ENCODE results near the gene UFD1.
"Not testable (repeated sequence)": the region's sequence is repeated elsewhere in the genome, so short reads cannot be mapped to it uniquely, and the experiment has no call there.

UFD1 gene

GRCh38 chr22:19443544-19444211 is 35.3 kb downstream of the UFD1 start:
- H3K4me3 ChIP-seq (ENCODE audit: low read depth, low read length): no peak overlapping the region
- DNase-seq (ENCODE audit: low read depth): no peak
- no peak for TF ChIP-seq CTCF (conservative IDR thresholded peaks at IDR 0.05; ENCODE audit: low read depth, low read length)

DNA sequence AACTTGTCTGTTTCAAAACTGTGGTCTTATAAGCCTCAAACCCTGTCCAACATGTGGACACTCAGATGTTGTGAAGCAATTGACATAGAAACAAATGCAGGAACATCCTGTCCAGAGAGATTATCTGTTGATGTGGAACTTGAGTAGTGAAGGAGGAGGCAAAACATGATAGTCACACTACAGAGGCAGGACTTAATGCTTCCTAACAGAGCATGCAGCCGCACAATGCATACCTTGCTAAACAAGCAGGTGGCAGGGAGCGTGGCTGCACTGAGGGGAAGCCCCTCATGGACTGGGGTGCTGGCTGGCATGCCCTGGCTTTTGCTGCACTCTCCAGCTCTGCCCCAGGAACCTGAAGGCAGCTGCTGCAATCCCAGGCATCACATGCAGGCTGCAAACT is 36.8 kb downstream of the UFD1 start:
- no peak for TF ChIP-seq CTCF (conservative IDR thresholded peaks at IDR 0.05; ENCODE audit: low read depth, low read length)
- no peak overlapping the region for H3K4me3 ChIP-seq (ENCODE audit: low read depth, low read length)
- DNase-seq (ENCODE audit: low read depth): peak; percentile 39

DNA sequence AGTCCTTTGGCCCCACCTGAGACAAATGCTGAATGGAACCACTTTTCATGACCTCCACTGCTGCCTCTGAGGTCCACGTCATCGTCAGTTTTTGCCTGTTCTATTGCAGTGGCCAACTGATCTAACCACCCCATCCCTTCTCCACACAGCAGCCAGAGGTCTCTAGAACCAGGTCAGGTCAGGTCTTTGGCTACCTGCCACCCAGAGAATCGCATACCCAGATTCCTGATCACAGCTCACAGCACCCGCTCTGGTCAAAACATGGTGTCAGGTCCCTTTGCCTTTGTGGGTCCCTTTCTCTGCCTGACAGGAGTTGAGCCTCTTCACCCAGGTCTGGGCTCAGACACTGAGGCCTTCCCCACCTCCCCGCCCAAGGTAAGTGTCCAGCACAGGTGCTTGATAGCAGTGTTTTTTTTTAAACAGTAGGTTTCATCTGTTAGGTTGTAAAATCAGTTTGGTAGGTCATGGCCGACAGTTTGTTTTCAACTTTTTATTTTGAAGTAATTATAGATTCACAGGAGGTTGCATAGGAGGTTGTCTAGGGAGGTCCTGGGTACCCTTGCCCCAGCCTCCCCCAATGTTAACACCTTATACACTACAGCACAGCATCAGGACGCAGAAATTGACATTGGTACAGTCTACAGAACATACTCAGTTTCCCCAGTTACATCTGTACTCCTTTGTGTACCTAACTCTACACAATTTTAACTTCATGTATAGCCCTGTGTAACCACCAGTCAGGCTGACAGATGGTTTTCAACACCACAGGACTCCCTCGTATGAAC is 38.4 kb downstream of the UFD1 start:
- no peak overlapping the region for H3K4me3 ChIP-seq (ENCODE audit: low read depth, low read length)
- TF ChIP-seq CTCF (conservative IDR thresholded peaks at IDR 0.05; ENCODE audit: low read depth, low read length): no peak
- DNase-seq (ENCODE audit: low read depth): no peak

DNA sequence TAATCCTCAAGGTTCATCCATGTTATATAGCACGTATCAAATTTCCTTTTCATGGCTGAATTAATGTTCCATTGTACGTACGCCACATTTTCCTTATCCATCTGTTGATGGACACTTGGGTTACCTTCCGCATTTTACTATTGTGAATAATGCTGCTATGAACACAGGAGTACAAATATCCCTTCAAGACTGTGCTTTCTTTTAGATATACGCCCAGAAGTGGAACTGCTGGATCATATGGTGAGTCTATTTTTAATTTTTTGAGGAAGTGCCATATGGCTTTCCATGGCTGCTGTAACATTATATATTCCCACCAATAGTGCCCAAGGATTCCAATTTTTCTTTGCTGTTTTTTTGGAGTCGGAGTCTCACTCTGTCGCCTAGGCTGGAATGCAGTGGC is 40.7 kb downstream of the UFD1 start:
- no peak for DNase-seq (ENCODE audit: low read depth)
- H3K4me3 ChIP-seq (ENCODE audit: low read depth, low read length): no peak overlapping the region
- TF ChIP-seq CTCF (conservative IDR thresholded peaks at IDR 0.05; ENCODE audit: low read depth, low read length): no peak

DNA sequence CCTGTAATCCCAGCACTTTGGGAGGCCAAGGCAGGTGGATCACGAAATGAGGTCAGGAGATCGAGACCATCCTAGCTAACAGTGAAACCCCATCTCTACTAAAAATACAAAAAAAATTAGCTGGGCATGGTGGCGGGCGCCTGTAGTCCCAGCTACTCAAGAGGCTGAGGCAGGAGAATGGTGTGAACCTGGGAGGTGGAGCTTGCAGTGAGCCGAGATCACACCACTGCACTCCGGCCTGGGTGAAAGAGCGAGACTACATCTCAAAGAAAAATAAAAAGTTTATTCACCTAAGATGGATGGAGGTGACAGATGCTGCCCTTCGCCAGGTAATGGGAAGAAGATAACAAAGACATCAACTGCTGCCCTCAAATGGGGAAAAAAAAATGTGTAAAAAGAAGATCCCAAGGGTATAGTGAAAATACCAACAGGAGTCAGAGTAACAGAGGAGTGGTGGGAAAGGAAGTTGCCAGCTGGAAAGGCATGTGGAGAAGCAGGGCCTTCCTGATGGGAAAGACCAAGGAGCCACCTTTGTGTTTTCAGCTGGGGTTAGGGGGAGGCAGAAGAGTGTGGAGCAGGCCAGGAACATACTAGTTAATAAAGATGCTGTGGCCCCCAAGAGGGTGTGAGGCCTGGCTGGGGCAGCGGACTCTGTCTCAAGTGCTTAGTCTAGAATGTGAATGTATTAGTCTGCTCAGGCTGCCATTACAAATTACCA is 42.4 kb downstream of the UFD1 start:
- DNase-seq (ENCODE audit: low read depth); H3K4me3 ChIP-seq (ENCODE audit: low read depth, low read length): not testable (repeated sequence)

DNA sequence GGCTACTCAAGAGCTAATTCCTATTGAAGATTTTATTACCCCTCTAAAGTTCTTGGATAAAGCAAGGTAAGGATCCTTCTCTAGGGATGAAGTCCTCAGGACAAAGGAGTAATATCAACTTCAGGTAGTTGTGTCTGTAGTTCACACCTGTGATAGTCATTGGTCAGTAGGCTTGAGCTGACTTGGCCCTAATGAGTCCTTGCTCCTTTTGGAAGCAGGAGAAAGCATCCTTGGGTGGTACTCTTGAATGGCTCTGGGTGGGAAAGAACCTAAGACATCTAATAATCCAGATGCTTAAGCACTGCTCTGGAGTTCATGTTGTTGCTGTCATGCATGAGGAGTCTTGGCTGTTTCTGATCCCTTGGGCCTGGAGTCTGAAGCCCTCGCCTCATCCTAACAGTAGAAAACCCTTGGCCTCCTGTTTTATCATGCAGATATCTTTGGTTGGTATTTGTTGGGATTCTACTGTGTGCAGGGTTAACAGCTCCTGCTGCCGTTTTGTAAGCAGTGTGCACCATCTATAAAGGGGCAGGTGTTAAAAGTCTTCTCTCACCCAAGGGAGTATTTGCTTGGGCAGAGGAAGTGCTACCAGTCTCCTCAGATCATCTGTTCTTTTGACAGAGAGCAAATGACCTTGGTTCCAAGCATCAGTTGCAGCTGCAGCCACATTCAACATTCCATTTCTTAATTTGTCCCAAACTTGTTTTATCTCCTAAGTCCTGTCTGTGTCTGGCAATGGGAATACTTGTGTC is 44.0 kb downstream of the UFD1 start:
- no peak for TF ChIP-seq CTCF (conservative IDR thresholded peaks at IDR 0.05; ENCODE audit: low read depth, low read length)
- H3K4me3 ChIP-seq (ENCODE audit: low read depth, low read length): no peak overlapping the region
- DNase-seq (ENCODE audit: low read depth): no peak

GRCh38 chr22:19434401-19434800 is 44.6 kb downstream of the UFD1 start:
- DNase-seq (ENCODE audit: low read depth): no peak
- no peak overlapping the region for H3K4me3 ChIP-seq (ENCODE audit: low read depth, low read length)
- no peak for TF ChIP-seq CTCF (conservative IDR thresholded peaks at IDR 0.05; ENCODE audit: low read depth, low read length)

Measured in choroid plexus epithelial cell (primary cell).